Colon (tissue), 2 donors: Measurements from ENCODE around the gene ARHGAP27.

ENCODE experiments used
- FAIRE-seq: peaks from 2 replicates; lab custom pipeline; 2012; peaks lifted over from hg19 to GRCh38; lab: Jason Lieb, UNC
- donor health status: control.
- donor health status: control.

ARHGAP27 gene

DNA sequence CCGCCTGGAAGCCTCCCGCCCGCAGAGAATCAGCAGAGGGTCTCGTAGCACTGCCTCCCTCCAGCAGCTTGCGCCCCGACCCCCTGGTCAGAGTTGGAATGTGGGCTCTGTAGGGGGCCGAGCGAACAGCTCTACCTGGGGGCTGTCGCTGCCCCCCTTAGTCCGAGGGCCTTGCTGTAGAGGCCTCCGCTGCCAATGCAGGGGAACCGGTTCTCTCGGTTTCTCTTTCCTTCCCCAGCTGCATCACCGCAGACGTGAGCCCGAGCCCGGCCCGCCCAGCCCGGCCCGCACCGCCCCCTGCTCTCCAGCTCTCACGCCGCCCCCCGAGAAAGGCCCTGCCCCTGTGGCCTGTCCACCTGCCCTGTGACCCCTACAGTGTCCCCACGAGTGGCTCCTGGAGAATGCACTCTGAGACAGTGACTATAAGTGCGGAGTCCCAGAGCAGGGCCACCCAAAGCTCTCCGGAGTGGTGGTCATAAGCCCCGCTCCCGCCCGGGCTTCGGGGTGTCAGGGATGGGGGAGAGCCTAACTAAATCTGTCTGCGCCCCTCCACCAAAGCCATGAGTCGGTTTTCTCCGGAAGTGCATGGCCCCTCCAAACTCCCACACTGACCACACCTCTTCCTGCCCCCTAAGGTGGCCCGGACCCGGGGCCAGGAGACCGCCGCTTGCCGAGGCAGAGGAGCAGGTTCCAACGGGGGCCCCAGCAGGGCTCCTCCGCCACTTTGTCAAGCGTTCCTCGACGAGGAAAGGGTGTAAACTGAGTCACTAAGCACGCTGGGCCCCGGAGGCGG, 1.7 kb downstream of the ARHGAP27 start:
- no peak for FAIRE-seq

DNA sequence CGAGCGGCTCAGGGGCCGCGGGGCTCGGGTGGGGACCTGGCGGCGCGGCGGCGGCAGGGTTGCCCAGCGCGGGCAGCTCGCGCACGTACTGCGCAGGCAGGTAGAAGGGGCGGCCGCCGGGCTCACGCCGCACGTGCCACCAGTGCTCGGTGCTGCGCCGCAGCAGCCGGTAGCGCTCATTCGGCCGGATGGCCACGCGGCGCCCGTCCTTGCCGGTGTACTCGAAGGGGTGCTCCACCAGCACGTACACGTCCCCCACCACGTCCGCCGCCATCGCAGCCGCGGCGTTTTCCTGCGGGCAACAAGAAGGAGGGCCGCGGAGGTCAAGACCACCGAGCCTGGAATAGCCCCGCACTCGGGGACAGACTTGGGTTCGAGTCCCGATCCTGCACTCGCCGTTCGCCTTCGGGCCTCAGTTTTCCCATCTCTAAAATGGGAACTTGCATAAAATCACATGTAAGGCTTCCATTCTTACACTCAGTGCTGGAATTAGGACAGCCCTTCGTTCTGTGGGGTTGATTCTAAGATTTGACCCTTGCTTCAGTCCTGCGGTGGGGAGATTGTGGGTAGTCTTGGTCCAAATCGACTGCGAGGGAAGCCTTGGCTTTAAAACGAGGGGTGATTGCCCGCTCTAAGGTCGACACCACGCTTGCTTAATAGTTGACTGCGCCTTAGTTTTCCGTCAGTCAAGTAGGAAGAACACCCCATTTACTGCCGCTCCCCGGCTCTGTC, 2.5 kb downstream of the ARHGAP27 start:
- FAIRE-seq: no peak

DNA sequence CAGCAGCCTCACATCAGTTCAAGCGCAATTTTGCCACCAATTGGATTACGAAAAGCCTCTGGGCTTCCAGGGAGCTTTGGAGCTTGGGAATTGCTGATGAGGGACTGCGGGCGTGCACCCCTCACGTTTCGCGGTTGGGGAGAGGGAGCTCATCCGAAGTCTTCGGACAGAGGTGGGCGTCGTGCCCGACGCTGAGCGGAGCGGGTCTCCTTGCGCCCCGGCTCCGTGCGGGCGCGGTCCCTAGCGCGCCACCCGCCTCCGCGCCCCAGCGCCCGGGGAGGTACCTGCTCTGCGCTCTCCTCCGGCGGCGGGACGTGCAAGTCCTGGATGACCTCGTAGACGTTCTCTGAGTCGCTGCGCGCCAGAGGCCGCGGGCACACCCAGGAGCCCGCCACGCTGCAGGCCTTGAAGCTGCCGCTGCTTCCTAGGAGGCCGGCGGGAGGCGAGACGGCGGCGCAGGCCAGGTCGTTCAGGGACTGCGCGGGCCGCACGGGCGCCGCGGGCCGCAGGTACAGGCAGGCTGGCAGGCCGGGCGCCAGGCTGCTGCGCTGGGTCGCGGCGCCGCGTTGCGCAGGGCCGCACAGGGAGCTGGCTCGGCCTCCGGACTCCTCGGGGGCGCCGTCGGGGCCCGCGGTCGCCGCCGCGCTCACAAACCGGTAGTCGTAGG, 3.2 kb downstream of the ARHGAP27 start:
- FAIRE-seq: no peak

DNA sequence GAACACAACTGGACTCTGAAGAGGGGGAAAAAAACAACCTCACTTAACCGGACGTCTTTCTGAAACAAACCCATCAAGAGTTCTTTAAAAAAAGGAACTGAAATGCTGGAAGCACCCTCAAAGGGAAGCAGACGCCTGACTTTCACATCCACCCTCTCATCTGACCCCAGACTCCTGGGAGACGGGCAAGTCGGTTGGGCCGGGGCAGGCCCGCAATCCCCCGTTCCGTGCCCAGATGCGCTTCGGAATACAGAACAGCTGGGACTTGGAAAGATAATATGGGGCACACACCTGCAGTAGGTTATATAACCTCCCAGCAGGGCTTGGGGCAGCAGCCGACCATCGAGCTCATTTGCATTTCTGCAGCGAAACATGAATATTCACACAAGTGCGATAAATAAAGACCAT, 3.7 kb downstream of the ARHGAP27 start:
- no peak for FAIRE-seq

DNA sequence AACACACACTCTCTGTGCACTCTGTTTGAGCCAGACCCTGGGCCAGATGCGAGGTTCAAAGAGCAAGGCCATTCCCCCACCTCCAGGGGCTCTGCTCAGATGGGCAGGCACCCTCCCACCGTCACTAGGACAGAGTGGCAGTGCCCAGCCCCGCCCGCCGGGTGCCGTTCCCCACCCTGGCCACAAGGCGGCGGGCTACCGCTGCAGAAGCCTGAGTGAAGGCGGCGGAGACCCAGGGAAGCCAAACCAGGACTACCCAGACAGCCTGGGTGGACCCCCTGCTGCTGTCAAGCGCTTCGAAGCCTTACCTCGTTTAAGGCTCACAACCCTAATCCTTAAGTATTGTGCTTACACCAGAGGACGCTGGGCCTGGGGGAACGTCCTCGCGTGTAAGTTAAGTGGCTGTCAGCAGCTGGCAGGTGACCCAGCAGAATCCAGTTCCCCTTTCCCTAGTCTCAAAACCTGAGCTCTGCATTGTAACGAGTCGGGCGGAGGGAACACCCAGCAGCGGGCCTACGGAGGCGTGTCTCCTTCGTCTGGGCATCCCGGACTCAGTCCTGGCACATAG, 4.5 kb downstream of the ARHGAP27 start:
- FAIRE-seq: no peak

DNA sequence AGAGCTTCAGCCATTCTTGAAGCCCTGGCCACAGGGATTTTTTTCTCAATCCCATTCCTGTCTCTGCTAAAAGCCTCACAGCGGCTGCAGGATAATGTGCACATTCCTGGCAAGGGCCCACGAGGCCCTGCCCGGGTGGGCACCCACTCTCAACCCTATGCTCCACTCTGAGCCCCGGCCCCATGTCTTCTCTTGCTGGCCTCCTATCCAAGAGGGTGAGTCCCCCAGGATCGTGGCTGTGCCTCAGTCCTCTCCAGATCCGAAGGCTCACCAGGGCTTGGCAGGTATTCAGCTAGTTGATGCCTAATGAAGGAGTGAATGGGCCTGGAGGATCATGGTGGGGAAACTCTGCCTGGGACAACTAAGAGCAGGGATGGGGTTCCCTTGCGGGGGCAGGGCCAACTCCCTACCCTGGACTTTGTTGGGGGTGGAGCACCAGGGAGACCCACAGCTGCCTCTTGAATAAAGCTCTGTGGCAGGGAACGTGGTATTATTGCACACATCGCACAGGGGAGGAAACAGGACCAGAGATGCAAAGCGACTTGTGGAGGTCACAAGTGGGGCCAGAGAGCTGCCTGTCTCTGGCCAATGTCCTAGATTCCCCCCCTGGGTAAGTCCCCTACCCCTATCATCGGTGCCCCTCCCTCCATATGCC, 5.4 kb downstream of the ARHGAP27 start:
- FAIRE-seq: no peak

DNA sequence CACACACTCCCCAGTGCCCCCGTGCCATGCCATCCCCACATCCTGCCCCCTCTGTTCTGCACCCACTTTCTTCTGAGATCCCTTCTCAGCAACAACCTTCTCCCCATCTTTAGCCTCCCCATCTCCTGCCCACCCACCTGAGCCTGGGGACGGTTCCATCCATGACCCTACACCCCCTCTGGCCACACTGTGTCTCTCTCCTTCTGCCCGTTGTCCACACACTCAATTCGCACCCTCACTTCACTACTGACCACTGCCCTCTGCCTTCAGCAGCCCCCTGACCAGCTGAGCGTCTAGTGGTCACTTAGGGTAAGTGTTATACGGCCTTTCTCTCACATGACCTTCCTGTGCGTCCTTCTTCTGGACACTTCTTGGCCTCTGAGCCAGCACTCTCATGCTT, 6.1 kb downstream of the ARHGAP27 start:
- FAIRE-seq: no peak

DNA sequence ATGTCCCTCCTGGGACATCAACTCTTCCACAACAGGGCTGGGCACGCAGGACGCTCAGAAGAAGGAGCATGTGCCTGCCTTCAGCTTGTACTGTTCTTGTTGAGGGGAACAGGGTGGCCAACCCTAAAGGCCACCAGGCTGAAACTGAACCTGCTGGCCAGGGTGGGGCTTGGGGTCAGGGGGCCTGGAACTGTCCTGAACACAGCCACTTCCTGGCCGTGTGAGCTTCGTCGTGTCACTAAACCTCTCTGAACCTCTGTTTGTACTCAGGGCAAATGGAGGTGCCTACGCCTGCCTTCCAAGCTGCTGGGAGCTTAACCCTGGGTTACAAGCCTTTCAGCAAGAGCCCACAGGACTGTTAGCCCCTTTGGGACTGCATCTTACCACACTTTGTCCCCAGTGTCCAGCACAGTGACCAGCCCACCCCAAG, 6.7 kb downstream of the ARHGAP27 start:
- FAIRE-seq: no peak

DNA sequence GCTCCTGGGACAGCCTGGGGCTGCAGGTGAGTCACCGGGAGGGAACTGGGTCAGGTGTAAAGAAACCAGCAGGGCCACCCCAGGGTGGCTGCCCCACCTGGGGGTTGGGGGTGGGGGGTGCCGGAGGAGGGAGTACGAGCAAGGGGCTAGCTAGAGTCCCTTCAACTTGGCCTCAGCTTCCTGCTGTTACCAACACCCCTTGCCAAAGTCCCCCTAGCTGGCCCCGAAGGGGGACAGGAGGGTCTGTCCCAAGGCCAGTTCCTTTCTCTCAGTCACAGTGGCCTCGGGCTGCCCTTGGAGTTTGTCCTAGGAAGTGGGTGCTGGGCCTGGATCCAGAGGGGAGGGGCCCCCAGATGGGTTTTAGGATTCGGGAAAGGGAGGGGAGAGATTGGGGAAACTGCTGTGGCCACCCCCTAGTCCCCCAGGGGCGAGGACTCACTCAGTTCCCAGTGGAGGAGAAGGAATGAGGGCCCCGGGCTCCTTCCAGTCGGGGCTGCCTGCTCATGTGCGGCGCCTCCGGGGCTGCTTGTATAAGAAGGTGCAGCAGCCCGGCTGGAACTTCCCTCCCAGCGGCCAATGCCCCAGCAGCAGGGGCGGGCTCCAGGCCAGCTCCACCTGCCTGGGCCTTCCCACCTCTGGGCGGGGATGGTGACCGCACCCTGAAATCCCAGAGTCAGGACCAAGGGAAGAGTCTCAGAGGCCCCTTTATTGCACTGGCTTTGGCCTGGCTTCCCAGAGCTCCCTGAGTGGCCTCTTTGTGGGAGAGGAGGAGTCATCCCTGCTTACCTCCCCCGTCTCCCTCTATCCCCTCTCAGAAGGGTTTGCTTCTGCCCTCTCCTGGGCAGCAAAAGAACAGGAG, 7.3 kb downstream of the ARHGAP27 start:
- FAIRE-seq: no peak

DNA sequence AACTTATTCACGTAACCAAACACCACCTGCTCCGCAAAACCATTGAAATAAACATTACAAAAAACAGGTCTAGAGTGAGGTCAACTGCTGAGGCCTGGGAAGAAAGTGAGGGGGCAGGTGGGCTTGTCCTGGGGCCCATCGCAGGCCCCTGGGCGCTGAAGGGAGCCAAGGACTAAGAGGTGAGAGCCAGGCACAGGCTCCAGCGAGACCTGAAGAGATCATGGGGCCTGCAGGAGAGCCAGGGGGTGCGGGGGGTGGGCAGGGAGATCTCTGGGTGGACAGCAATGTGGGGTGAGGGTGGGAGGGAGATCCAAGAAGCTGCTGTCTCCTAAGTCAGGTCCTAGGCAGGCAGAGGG, 7.9 kb downstream of the ARHGAP27 start:
- FAIRE-seq: no peak

DNA sequence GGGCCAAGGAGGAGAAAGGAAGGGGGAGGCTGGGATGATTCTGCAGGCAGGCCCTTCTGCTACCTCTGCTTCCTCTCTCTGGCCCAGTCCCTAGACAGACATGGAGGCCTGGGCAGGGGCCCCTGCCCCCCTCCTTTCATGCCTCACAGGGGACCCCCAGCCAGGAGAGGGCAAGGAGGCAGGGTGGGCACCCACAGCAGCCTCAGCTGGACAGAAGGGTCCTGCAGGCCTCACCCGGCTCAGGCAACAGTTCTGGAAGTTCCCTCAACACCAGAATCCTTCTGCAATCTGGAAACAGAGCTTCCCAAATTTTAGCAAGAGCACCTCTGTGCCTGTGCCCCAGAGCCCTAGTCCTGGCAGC, 8.7 kb downstream of the ARHGAP27 start:
- no peak for FAIRE-seq

DNA sequence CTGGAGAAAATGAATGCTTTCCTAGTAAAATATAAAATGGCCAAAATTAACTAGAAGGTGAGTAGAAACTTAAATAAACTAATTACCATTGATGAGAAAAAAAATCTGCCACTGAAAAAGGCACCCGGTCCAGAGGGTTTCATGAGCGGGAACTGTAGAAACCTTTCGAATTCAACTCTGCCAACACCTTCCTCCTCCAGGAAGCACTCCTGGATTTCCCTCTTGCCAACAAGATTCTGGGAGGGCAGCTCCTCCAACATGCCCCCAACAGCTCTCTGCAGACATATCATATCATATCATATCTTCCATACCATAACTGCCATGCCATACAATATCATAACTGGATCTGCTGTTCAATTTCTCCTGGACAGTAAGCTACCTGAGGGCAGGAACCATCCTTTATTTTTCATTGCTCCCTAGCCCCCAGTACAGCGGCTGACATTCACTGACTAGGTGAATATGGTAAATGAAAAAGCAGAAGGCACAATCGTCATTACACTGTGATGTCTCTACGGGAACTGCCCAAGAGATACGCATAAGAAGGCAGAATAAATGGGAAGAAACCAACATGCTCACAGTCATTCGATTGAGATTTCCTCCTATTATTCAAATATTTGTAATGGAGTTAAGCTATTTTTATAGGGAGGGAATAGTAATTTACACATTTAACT, 9.2 kb downstream of the ARHGAP27 start:
- no peak for FAIRE-seq

DNA sequence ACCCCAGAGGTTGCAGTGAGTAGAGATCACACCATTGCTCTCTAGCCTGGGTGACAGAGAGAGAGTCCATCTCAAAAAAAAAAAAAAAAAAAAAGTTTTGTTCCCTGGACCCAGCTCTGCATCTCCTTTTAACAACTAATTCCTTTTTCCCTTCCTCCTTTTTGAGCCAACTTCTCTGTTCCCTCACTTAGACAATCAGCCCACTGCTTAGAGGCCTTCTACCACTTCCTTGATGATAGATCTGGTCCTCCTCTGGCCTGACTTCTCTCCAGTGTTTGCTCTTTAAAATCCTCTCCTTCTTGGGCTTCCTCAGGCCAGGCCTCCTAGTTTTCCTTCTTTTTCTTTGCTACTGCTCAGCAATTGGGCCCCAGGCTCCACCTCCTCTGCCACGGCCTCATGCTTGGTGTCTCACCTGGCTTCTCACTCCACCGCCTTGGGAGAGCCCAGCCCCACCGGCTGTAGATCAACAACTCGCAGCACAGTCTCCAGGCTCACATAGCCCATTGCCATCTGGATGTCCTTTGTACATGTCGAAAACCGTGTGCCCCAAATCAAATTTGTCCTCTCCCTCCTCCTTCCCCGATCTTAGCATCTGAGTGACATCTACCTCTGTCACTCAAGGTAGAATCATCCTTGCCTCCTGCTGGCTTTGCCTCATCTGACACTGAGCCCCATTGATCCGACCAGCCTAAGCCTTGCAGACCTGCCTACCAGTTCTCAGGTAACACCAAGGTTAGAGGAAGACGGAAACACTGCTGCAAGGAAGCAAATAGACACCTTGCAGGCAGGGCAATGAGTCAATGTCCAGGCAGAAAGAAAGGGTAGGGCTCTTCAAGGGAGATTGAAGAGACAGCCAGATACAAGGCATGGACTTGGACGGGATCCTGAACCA, 17.4 kb downstream of the ARHGAP27 start:
- no peak for FAIRE-seq

DNA sequence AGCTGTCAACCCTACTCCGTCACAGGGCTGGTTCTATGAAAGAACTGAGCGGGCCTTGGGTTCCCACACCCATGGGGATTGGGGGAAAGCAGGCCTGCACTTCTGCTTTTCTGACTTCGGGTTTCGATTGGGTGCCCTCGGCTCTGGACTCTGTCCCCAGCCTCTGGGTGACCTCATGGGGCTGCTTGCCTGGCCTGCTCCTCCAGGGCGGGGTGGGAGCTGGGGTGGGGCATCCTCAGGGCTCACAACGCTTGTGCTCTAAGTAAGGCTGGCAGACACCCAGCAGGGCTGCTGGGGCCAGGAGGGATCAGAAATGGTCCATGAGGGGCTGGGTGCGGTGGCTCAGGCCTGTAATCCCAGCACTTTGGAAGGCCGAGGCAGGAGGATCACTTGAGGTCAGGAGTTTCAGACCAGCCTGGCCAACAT, 19.2 kb downstream of the ARHGAP27 start:
- FAIRE-seq: no peak

DNA sequence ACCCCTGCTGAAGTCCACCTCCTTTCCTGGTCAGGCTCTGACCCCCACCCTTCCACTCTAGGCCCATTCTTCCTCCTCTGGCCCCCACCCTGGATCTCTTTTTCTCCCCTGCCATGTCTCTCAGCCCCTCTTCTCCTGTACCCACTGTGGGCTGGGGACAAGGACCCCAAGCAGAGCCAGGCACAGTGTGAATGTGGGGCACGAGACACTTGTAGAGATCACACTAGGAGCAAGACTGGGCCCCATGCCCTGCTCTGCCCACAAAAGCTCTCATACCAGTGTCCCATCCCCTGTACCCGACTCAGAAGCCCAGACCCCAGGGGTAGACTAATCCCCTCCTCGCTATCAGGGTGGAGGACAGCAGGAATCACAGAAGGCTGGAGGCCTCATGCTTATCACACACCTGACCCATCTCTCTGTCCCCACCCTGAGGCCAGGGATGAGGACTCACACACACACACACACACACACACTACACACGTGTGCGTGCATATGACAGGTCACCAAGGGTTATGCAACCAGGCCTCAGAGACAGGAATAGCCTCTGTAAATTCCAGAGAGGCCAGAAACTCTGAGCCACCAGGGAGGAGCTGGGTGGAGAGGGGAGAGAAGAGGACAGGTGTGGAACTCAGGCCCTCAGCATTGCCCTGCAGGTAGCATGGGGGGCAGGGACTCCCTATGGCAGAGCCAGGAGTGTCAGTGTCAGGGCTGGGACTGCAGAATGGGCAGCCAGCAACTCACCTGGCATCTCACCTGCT, 21.1 kb downstream of the ARHGAP27 start:
- FAIRE-seq: no peak

DNA sequence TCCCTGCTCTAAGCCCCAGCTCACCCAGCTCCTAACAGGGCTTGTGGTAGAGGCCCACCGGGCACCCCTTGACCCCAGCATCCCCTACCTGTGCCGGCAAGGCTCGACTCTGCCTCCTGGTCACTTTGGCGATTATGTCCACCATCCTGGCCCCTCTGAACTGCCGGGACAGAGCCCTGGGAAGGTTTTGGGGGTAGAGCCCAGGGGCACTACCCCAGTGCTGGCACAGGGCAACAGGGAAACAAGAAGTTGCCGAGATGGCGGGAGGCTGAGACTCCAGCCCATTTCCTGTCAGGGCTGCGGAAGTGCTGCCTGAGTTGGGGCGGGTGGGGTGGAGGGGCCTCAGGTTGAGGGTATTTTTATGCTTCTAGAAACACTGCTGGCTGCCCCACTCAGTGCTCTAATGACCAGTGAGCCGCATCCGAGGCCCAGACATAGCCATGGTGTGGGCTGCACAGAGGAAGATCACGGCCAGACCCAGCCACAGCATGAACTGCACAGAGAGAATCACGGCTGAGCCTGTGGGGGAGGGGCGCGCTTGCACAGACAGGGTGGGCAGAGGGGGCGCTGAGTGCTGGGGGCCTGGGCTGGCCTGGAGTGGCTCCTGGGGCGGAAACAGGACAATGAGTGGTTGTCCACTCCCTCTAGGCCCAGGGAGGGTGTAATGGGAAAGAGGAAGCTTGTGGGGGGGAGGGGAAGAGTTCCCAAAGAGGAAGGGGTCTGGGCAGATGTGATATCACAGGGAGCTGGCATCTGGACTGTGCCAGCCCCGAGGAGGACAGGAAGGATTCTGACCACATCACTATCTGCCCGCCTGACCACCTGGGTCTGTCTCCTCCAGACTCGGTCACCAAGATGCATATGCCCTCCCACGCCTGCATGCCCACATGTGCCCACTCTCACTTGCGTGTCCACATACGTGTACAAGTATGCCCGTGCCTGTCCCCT, 22.3 kb downstream of the ARHGAP27 start:
- no peak for FAIRE-seq

DNA sequence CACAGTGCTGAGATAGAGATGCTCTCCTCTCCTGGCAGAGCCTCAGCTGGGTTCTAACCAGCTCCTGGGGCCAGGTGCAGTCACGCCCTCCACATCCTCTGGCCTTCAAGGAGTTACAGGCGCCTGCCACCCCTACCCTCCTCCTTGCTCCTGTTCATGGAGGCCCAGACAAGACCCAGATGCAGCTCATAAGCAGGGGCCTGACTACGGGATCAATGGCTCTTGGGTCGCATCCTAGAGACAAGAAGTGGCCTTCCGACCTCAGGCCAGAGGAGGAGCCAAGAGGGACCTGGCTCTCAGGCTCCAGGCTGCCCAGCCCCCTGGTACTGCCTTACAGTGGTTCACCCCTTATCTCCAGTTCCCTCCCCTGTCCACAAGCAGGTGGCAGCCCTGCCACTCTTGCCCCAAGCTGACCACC, 23.0 kb downstream of the ARHGAP27 start:
- no peak for FAIRE-seq
